CD4-positive, alpha-beta T cell treated with Interleukin-6 for 4 hours (primary cell): Measurements from ENCODE around the gene NMNAT2.
"Not testable (repeated sequence)": the region's sequence is repeated elsewhere in the genome, so short reads cannot be mapped to it uniquely, and the experiment has no call there.

Experiments used
- DNase-seq: peaks from one replicate; pipeline ENCODE4 v3.0.0-alpha.2; 2020; ENCODE audit warnings: mixed read lengths

Gene NMNAT2

DNA sequence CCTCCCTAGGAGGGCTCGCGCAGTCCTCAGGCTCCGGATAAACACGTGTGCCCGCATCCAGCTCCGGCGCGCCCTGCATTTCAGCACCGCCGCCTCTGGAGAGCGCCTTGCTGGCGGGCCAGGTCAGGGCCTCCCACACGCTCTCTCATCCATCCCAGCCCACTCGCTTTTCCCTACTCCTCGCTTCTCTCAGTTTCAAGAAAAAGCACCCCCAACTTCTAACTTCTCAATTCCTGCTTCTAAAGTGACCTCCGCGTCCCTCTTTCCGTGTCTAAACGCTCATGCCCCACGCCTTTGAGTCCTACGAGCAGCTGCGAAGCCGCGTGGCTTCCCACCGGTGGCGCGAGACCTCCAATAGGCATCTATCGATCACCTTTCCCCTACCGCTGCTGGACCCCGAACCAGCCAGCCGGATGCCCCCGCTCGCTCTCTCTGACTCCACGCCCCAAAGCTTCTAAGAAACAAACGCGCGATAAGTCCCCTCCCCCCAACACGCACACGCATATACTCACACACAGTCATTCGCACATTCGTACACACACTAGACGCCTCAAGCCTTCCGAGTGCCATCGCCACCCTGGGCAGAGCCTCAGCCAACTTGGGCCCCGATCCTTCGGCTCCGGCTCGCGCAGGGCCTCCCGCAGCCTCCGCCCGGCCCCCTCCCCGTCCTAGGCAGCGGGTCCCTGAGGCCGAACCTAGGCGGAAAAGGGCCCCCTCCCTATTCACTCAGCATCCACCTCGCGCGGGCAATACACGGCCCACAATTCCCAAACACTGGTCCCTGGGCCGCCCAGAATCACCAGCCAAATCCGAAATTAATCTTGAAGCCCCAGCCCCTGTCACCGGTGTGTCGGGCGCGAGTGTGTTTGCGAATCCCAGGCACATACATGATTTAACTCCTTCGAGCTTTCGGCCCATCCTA lies 1.1 kb downstream of the NMNAT2 start:
- DNase-seq, result peak; percentile 15

GRCh38 chr1:183414365-183414764 lies 3.8 kb downstream of the NMNAT2 start:
- DNase-seq, result no peak

DNA sequence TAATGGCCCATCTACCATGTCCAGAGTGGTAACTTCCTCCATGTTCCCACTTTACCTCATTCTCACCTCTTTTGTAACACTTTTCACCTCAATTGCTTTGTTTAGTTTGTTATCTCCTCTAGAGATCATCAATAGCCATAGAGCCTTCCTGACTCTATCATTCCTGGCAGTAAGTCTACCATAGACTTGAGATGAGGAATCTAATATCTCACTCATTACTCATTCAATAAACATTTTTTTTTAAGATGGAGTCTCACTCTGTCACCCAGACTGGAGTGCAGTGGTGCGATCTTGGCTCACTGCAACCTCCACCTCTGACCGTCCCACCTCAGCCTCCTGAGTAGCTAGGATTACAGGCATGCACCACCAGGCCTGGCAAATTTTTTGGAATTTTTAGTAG lies 7.1 kb downstream of the NMNAT2 start:
- no peak for DNase-seq

- DNase-seq, result no peak
These were observed 10.2 kb downstream of the NMNAT2 start for GRCh38 chr1:183407961-183408360.

DNA sequence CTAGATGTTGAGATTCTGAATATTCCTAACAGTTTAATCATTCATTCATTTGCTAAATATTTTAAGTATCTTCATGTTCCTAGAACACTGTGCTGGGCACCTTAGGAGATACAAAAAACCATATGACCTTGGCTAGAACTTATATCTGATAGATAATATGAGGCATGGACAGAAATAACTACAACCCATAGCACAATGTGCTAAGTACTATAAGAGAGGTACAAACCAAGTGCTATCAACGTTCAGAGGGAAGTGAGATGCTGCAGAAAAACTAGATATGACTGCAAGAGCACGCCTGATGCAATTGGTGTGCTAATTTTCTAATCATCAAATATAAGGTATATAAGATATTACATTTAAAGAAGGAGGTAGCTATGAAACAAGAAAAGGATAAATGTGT lies 10.7 kb downstream of the NMNAT2 start:
- no peak for DNase-seq

GRCh38 chr1:183404476-183404875 lies 13.7 kb downstream of the NMNAT2 start:
- no peak for DNase-seq

GRCh38 chr1:183403498-183403897 lies 14.7 kb downstream of the NMNAT2 start:
- DNase-seq, result no peak

GRCh38 chr1:183401565-183401964 lies 16.6 kb downstream of the NMNAT2 start:
- not testable (repeated sequence) for DNase-seq

DNA sequence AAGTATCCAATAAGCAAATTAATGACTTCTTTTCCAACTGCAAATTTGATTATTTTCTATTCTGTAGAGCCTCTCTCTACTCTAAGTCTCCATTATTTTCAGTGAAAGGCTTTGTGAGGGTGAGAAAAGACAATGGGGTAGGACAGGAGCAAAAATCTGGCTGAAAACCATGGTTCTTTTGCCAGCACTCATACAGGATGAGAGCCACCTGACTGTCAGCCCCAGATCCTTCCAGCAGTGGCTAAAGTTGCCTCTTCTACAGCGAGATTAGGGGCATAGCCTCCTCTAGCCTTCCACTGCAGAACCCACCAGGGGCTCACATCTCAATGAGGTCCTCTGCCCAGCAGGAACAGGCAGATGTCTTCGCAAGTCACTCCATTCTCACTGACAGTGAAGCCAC lies 23.7 kb downstream of the NMNAT2 start:
- no peak for DNase-seq

- no peak for DNase-seq
These were observed 26.3 kb downstream of the NMNAT2 start for GRCh38 chr1:183391863-183392262.

- no peak for DNase-seq
These were observed 27.6 kb downstream of the NMNAT2 start for GRCh38 chr1:183390561-183390960.

GRCh38 chr1:183388735-183389134 lies 29.4 kb downstream of the NMNAT2 start:
- DNase-seq, result no peak

GRCh38 chr1:183385340-183386144 lies 32.6 kb downstream of the NMNAT2 start:
- no peak for DNase-seq

DNA sequence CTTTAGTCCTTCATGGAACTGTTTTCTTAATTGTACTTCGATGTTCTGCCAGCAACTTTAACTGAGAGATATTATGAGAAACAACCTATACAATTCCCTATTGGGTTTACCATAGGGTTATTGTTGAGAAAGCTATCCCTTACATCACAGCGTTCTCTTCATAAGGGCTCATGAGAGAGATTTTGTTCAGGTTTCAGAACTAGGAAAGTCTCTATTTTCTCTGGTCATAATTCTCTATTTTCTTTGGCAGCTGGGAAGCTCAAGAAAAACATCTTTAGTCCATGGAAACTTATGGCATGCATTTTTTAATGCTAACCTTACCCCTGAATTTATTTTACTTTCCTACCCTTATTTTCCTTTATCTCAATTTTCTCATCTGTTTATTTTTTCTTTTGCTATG lies 38.2 kb downstream of the NMNAT2 start:
- DNase-seq, result no peak

GRCh38 chr1:183375381-183375780 lies 42.8 kb downstream of the NMNAT2 start:
- no peak for DNase-seq

DNA sequence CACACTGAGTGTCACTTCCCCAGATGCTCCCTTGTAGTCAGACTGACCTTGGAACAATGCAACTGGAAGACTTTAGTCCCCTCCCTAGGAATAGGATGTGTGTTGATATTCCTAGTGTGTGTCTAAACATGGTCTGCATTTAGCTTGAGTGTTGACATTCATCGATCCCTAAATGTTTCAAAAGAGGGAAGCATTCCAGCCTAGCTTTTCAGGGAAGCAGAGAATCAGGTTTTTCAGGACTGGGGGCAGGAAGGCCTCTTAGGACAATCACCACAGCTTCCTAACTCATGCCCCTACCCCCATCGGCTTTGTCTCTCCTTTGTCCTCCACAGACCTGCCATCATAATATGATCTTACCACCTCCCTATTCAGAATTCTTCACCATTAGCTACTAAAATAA lies 43.4 kb downstream of the NMNAT2 start:
- no peak for DNase-seq

GRCh38 chr1:183372586-183373230 lies 45.5 kb downstream of the NMNAT2 start:
- DNase-seq, result no peak

DNA sequence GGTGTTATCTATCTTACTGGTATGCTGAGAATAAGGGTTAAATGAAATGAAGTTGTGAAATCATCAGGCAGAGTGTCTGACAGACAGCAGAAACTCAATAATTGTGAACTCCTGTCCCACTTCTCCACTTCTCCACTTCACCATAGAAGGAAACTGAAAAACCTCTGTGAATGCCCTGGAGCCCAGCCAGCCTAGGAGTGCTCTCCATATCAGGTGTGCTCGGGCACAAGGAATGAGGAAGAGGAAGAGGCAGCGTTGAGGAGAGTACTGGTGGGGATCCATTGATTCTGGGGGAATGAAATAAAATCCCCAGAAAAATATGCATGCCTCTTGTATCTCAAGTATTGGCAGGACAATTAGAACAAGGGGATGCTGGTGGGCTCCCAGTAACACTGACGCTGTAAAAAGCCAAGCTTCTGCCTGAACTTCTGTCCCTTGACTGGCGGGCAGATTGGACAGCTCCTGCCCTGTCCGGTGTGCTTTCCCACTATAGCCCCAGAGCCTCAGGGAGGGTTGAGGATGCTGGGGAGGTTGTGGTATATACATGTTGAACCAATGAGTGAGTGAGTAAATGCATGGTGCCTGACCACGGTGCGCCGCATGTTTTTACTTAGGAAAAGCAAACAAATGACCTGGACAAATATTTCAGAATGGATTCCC lies 47.7 kb downstream of the NMNAT2 start:
- no peak for DNase-seq

- DNase-seq, result no peak
These were observed 49.7 kb downstream of the NMNAT2 start for GRCh38 chr1:183368213-183369108.

DNA sequence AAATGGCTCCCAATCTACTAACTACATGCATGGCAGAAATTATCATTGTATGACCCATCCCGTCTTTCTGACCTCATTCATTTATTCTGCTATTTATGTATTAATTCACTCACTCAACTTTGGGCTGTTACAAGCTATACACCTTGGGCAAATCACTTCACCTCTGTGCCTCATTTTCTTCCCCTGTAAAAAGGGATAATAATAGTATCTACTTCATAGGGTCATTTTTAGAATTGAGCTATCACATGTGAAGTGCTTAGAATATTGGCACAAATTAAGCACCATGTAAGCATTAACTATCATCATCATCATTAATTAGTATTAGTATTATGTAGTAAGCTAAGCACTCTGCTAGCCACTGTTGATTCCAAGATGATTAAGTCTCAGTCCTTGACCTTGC lies 52.1 kb downstream of the NMNAT2 start:
- DNase-seq, result no peak

- DNase-seq, result no peak
These were observed 52.5 kb downstream of the NMNAT2 start for GRCh38 chr1:183365676-183366075.

- no peak for DNase-seq
These were observed 53.1 kb downstream of the NMNAT2 start for GRCh38 chr1:183365093-183365492.
